HL-60 (cell line): ENCODE results near the gene LTB4R.

Source experiments
- DNase-seq, 2 experiments: peaks; one replicate each; pipeline ENCODE4 v3.0.0-alpha.2; 2010 to 2020; ENCODE audit warnings: low read depth in 1 of 2, low spot score in 1 of 2
- H3K27ac ChIP-seq: fragments of 250-450 bp; sonication (Bioruptor Pico); replicated peaks from 2 replicates; pipeline ENCODE4 v1.5.1; 2020; ENCODE audit warnings: mild to moderate bottlenecking, moderate library complexity
- H3K27me3 ChIP-seq: fragments of 250-450 bp; sonication (Bioruptor Pico); 2 replicates; pipeline ENCODE4 v1.5.1; 2021; ENCODE audit warnings: mild to moderate bottlenecking, moderate library complexity; ENCODE audit not compliant: insufficient read depth, poor library complexity, severe bottlenecking
- H3K4me3 ChIP-seq: replicated peaks from 2 replicates; pipeline ENCODE4 v1.5.1; 2011; ENCODE audit warnings: mild to moderate bottlenecking, control low read depth, low read length; ENCODE audit not compliant: insufficient read depth
- CTCF ChIP-seq: IDR thresholded peaks from one replicate; pipeline ENCODE4 v1.5.1; 2011; ENCODE audit warnings: low read length, control low read depth, inconsistent platforms; ENCODE audit not compliant: insufficient read depth
- GABPA ChIP-seq: IDR thresholded peaks from 2 replicates; pipeline ENCODE4 v1.6.1; 2012; ENCODE audit warnings: low read depth
- POLR2AphosphoS5 ChIP-seq: IDR thresholded peaks from 2 replicates; pipeline ENCODE4 v1.6.1; 2012; ENCODE audit warnings: low read depth
- REST ChIP-seq: IDR thresholded peaks from 2 replicates; pipeline ENCODE4 v1.6.1; 2012; ENCODE audit warnings: low read depth; ENCODE audit not compliant: insufficient replicate concordance
- SPI1 ChIP-seq: IDR thresholded peaks from 2 replicates; pipeline ENCODE4 v1.6.1; 2012; ENCODE audit warnings: low read depth, mild to moderate bottlenecking, borderline replicate concordance

The LTB4R gene

GRCh38 chr14:24269910-24270536 is 41.3 kb upstream of the LTB4R start:
- Histone ChIP-seq H3K27ac (no peak overlapping the region), H3K27me3 (no peaks in the 10 kb centered on the region), H3K4me3 (no peak overlapping the region)
- DNase-seq, result no peak
- TF ChIP-seq POLR2AphosphoS5, result no peak
- TF ChIP-seq SPI1, result no peak
- no peak for TF ChIP-seq CTCF
- no peak for TF ChIP-seq GABPA
- TF ChIP-seq REST, result no peak

GRCh38 chr14:24270537-24271133 is 40.7 kb upstream of the LTB4R start:
- DNase-seq, result no peak
- Histone ChIP-seq H3K27me3 (no peaks in the 10 kb centered on the region), H3K27ac (peak overlapping the region; percentile 97), H3K4me3 (peak overlapping the region; percentile 71)
- TF ChIP-seq POLR2AphosphoS5 (no peak), SPI1 (no peak), CTCF (no peak)

GRCh38 chr14:24271134-24271833 is 40.0 kb upstream of the LTB4R start, which contains the start of gene RABGGTA:
TSS of gene RABGGTA (minus strand) at chr14:24271597. CDS start at chr14:24271115, 482 bp downstream.
- peak within 1 kb of the TSS; percentile 97 for H3K27ac ChIP-seq
- DNase-seq, result peak; percentile 86 to 87
- peak; percentile 67 for TF ChIP-seq CTCF
- TF ChIP-seq GABPA, result peak; percentile 46; the same call in 1 of the 2 replicates
- TF ChIP-seq SPI1, result no peak
- TF ChIP-seq REST, result peak; percentile 54
- TF ChIP-seq POLR2AphosphoS5, result peak; percentile 97
- H3K4me3 ChIP-seq, result peak within 1 kb of the TSS; percentile 71
- H3K27me3 ChIP-seq, result no peaks in the 10 kb centered on the region
